GM23338 (cell line): ENCODE measurements around the gene RNF150. TPM values are rescaled to one million over a fixed set of nuclear protein-coding genes. Genes with fewer than 3 reads are reported as not detected.

ENCODE experiments used
- ATAC-seq: fragments of 200-7000 bp; cut with Tn5 transposase; 3 replicates; pipeline ENCODE4 v1.9.1; 2020
- DNase-seq: peaks from one replicate; pipeline ENCODE4 v3.0.0-alpha.2; 2015; ENCODE audit warnings: low spot score
- H2AFZ ChIP-seq: fragments of 200-600 bp; sonication (generic); 2 replicates; pipeline ENCODE4 v1.8.0; 2016; ENCODE audit warnings: antibody characterized with exemption, mild to moderate bottlenecking, moderate library complexity
- H3F3A ChIP-seq: fragments of 200-600 bp; sonication (generic); replicated peaks from 2 replicates; pipeline ENCODE4 v1.8.0; 2017; ENCODE audit warnings: antibody characterized with exemption, mixed run types, low read depth
- H3K27ac ChIP-seq: fragments of 200-600 bp; sonication (generic); 2 replicates; pipeline ENCODE4 v1.6.1; 2016; ENCODE audit warnings: low read depth
- H3K27me3 ChIP-seq: fragments of 200-600 bp; sonication (generic); 2 replicates; pipeline ENCODE4 v1.8.0; 2016; ENCODE audit warnings: mild to moderate bottlenecking, mixed run types, moderate library complexity; ENCODE audit not compliant: insufficient read depth
- H3K36me3 ChIP-seq: fragments of 200-600 bp; sonication (generic); 2 replicates; pipeline ENCODE4 v1.8.0; 2016; ENCODE audit warnings: mild to moderate bottlenecking; ENCODE audit not compliant: insufficient read depth
- H3K4me1 ChIP-seq: fragments of 200-600 bp; sonication (generic); 2 replicates; pipeline ENCODE4 v1.8.0; 2016; ENCODE audit warnings: mild to moderate bottlenecking, moderate library complexity; ENCODE audit not compliant: insufficient read depth
- H3K4me2 ChIP-seq: fragments of 200-600 bp; sonication (generic); 2 replicates; pipeline ENCODE4 v1.7.1; 2017; ENCODE audit warnings: mixed run types
- H3K4me3 ChIP-seq: fragments of 200-600 bp; sonication (generic); 2 replicates; pipeline ENCODE4 v1.6.1; 2016; ENCODE audit warnings: mixed run types
- H3K79me2 ChIP-seq: fragments of 200-600 bp; sonication (generic); replicated peaks from 2 replicates; pipeline ENCODE4 v1.8.0; 2017; ENCODE audit warnings: mild to moderate bottlenecking; ENCODE audit not compliant: insufficient read depth
- H3K9me2 ChIP-seq: fragments of 200-600 bp; sonication (generic); 2 replicates; pipeline ENCODE4 v1.8.0; 2017; ENCODE audit not compliant: insufficient read depth
- H4K20me1 ChIP-seq: fragments of 200-600 bp; sonication (generic); replicated peaks from 2 replicates; pipeline ENCODE4 v1.8.0; 2017; ENCODE audit warnings: mild to moderate bottlenecking; ENCODE audit not compliant: insufficient read depth
- H3K27ac Mint-ChIP-seq: 2 replicates; pipeline ENCODE4 v1.8.0; 2020; ENCODE audit warnings: inconsistent platforms, mild to moderate bottlenecking, moderate library complexity, mixed read lengths
- H3K27me3 Mint-ChIP-seq: 3 replicates; pipeline ENCODE4 v1.8.0; 2022; ENCODE audit warnings: low read depth, mild to moderate bottlenecking, moderate library complexity, mixed read lengths, inconsistent platforms; ENCODE audit not compliant: insufficient read depth, poor library complexity
- H3K36me3 Mint-ChIP-seq: 3 replicates; pipeline ENCODE4 v1.8.0; 2021; ENCODE audit warnings: low read depth, mild to moderate bottlenecking, inconsistent platforms, moderate library complexity, mixed read lengths
- H3K4me1 Mint-ChIP-seq: 3 replicates; pipeline ENCODE4 v1.8.0; 2020; ENCODE audit warnings: mild to moderate bottlenecking, inconsistent platforms, mixed read lengths
- H3K4me3 Mint-ChIP-seq: 3 replicates; pipeline ENCODE4 v1.8.0; 2021; ENCODE audit warnings: moderate library complexity, mild to moderate bottlenecking, inconsistent platforms, mixed read lengths
- H3K9me3 Mint-ChIP-seq: 3 replicates; pipeline ENCODE4 v1.8.0; 2020; ENCODE audit warnings: moderate library complexity, mild to moderate bottlenecking, inconsistent platforms, mixed read lengths
- CREB1 ChIP-seq: fragments of 250-450 bp; sonication (Bioruptor Pico); IDR thresholded peaks from 2 replicates; pipeline ENCODE4 v1.5.0; 2020; ENCODE audit warnings: low read depth, mild to moderate bottlenecking, moderate library complexity
- CTCF ChIP-seq, 2 experiments: fragments of 200-600 bp in 1 of 2; sonication (generic) in 1 of 2; conservative IDR thresholded peaks; 2 replicates each; pipeline versions ENCODE4 v1.5.1 to v1.6.1; 2016 to 2017; ENCODE audit warnings: antibody characterized with exemption in 2 of 2, low read depth in 2 of 2, mild to moderate bottlenecking in 2 of 2, moderate library complexity in 1 of 2
- ETS1 ChIP-seq: IDR thresholded peaks from 2 replicates; pipeline ENCODE4 v1.6.1; 2016; ENCODE audit warnings: antibody characterized with exemption
- EZH2 ChIP-seq: fragments of 200-600 bp; sonication (generic); IDR thresholded peaks from one replicate; pipeline ENCODE4 v1.8.0; 2017; ENCODE audit warnings: antibody characterized with exemption, mild to moderate bottlenecking, low read depth; ENCODE audit not compliant: unreplicated experiment
- EZH2phosphoT487 ChIP-seq: fragments of 200-600 bp; sonication (generic); IDR thresholded peaks from one replicate; pipeline ENCODE4 v1.8.1; 2018; ENCODE audit warnings: antibody characterized with exemption; ENCODE audit not compliant: unreplicated experiment
- JUNB ChIP-seq: IDR thresholded peaks from one replicate; pipeline ENCODE4 v1.6.1; 2016; ENCODE audit warnings: antibody characterized with exemption; ENCODE audit not compliant: unreplicated experiment
- REST ChIP-seq: IDR thresholded peaks from one replicate; pipeline ENCODE4 v1.6.1; 2018; ENCODE audit warnings: antibody characterized with exemption; ENCODE audit not compliant: unreplicated experiment
- STAT1 ChIP-seq: IDR thresholded peaks from one replicate; pipeline ENCODE4 v1.6.1; 2016; ENCODE audit warnings: antibody characterized with exemption; ENCODE audit not compliant: unreplicated experiment
- ZNF114 ChIP-seq: fragments of 250-450 bp; sonication (Bioruptor Pico); IDR thresholded peaks from 2 replicates; pipeline ENCODE4 v1.5.0; 2020; ENCODE audit warnings: mild to moderate bottlenecking, moderate library complexity
- ZNF331 ChIP-seq: fragments of 250-450 bp; sonication (Bioruptor Pico); IDR thresholded peaks from 2 replicates; pipeline ENCODE4 v1.5.0; 2020; ENCODE audit warnings: low read depth, mild to moderate bottlenecking, moderate library complexity
- ZNF462 ChIP-seq: fragments of 250-450 bp; sonication (Bioruptor Pico); IDR thresholded peaks from 2 replicates; pipeline ENCODE4 v1.5.0; 2020; ENCODE audit warnings: mild to moderate bottlenecking, moderate library complexity
- polyA plus RNA-seq: library from polyadenylated mRNA; unstranded; fragments of >200 nt; fragmentation: Nextera tagmentation; extraction: Ambion mirVana; gene quantifications from 2 replicates; pipeline ENCODE4 v1.2.1, GENCODE V29; 2016
- total RNA-seq: library from RNA; depleted of rRNA; stranded (reverse); fragments of >200 nt; shearing (Covaris generic); gene quantifications from 2 replicates; pipeline ENCODE4 v1.2.3, GENCODE V29; 2014

Gene RNF150
- total and polyA plus RNA-seq, 2 experiments from 2014 or later, result 1.3 to 6.1 TPM

GRCh38 chr4:141081921-141082395, 51.3 kb downstream of the RNF150 start (continued):
- no peak for TF ChIP-seq REST
- no peak for TF ChIP-seq ZNF114 (CRISPR knock-in tag)
- no peak for TF ChIP-seq ETS1
- TF ChIP-seq EZH2phosphoT487, result no peak
- TF ChIP-seq ZNF331 (CRISPR knock-in tag), result no peak
- no peak for TF ChIP-seq JUNB
- TF ChIP-seq EZH2, result no peak

GRCh38 chr4:141080668-141081067, 52.6 kb downstream of the RNF150 start:
- no peak for ATAC-seq
- Histone ChIP-seq H3K4me3 (no peak overlapping the region), H3K9me2 (no peaks in the 10 kb centered on the region), H4K20me1 (no peaks in the 10 kb centered on the region), H3K27ac (no peak overlapping the region), H2AFZ (no peak overlapping the region), H3F3A (no peaks in the 10 kb centered on the region), H3K27me3 (no peaks in the 10 kb centered on the region), H3K36me3 (no peaks in the 10 kb centered on the region), H3K79me2 (no peaks in the 10 kb centered on the region), H3K4me1 (peaks cover 15% of the 10 kb centered on the region), H3K4me2 (no peak overlapping the region)
- Mint-ChIP-seq H3K27me3 (no peaks in the 10 kb centered on the region), H3K27ac (peak overlapping the region; percentile 62; the same call in 1 of the 2 replicates), H3K36me3 (0 out of 3 replicates have a peak, but pooled peaks cover 3% of the 10 kb centered on the region), H3K4me1 (peaks cover 7% of the 10 kb centered on the region), H3K4me3 (no peak overlapping the region), H3K9me3 (0 out of 3 replicates have a peak, but pooled peaks cover 4% of the 10 kb centered on the region)
- DNase-seq, result peak; percentile 19
- TF ChIP-seq ZNF462 (CRISPR knock-in tag) (no peak), CTCF (conservative IDR thresholded peaks at IDR 0.05; ENCODE audit: low read depth in 2 of 2) (no peak), CREB1 (CRISPR knock-in tag) (no peak), ZNF114 (CRISPR knock-in tag) (no peak), ZNF331 (CRISPR knock-in tag) (no peak), STAT1 (no peak)
